Glutamatergic neuron (in vitro differentiated cells): ENCODE measurements around the gene CARD8. TPM values are rescaled to one million over a fixed set of nuclear protein-coding genes. Genes with fewer than 3 reads are reported as not detected.
"Not testable (repeated sequence)": the region's sequence is repeated elsewhere in the genome, so short reads cannot be mapped to it uniquely, and the experiment has no call there.

Experiments
- DNase-seq: peaks from one replicate; pipeline ENCODE4 v3.0.0; 2022
- H3K27ac Mint-ChIP-seq: one replicate; pipeline ENCODE4 v1.8.0; 2020; ENCODE audit warnings: mild to moderate bottlenecking, mixed read lengths, inconsistent platforms; ENCODE audit not compliant: unreplicated experiment
- H3K27me3 Mint-ChIP-seq: one replicate; pipeline ENCODE4 v1.8.0; 2020; ENCODE audit warnings: mild to moderate bottlenecking, moderate library complexity, mixed read lengths, inconsistent platforms; ENCODE audit not compliant: unreplicated experiment
- H3K36me3 Mint-ChIP-seq: one replicate; pipeline ENCODE4 v1.8.0; 2020; ENCODE audit warnings: mild to moderate bottlenecking, mixed read lengths, inconsistent platforms; ENCODE audit not compliant: unreplicated experiment
- H3K4me1 Mint-ChIP-seq: one replicate; pipeline ENCODE4 v1.8.0; 2020; ENCODE audit warnings: mild to moderate bottlenecking, low read depth, mixed read lengths, inconsistent platforms; ENCODE audit not compliant: unreplicated experiment
- H3K4me3 Mint-ChIP-seq: one replicate; pipeline ENCODE4 v1.8.0; 2020; ENCODE audit warnings: mild to moderate bottlenecking, mixed read lengths, inconsistent platforms; ENCODE audit not compliant: unreplicated experiment
- H3K9me3 Mint-ChIP-seq: one replicate; pipeline ENCODE4 v1.8.0; 2020; ENCODE audit warnings: mild to moderate bottlenecking, moderate library complexity, mixed read lengths, inconsistent platforms; ENCODE audit not compliant: unreplicated experiment
- CTCF ChIP-seq: fragments of 200-600 bp; sonication (generic); IDR thresholded peaks from one replicate; pipeline ENCODE4 v1.5.0; 2021; ENCODE audit not compliant: partially characterized antibody, unreplicated experiment
- total RNA-seq: library from RNA; stranded (reverse); fragmentation: NEBNext Ultra II Directional; extraction: Animal tissue kit (Norgen Biotek cat#: 25700); gene quantifications from one replicate; pipeline ENCODE4 v1.2.1, GENCODE V29; 2021; ENCODE audit not compliant: unreplicated experiment

The CARD8 gene
- total RNA-seq, 1 donor from 2014 or later: 41.9 TPM

- Mint-ChIP-seq H3K27ac (peak overlapping the region; percentile 98), H3K4me1 (peaks cover 2% of the 10 kb centered on the region), H3K9me3 (peaks cover 7% of the 10 kb centered on the region), H3K27me3 (peaks cover 9% of the 10 kb centered on the region), H3K36me3 (no peaks in the 10 kb centered on the region), H3K4me3 (peak overlapping the region; percentile 98)
- peak; percentile 5 for TF ChIP-seq CTCF
- DNase-seq: peak; percentile 59
These were observed 15.9 kb upstream of the CARD8 start for GRCh38 chr19:48271531-48272151.

- not testable (repeated sequence) for H3K4me1 Mint-ChIP-seq, H3K36me3 Mint-ChIP-seq, H3K27me3 Mint-ChIP-seq, H3K27ac Mint-ChIP-seq, DNase-seq, H3K9me3 Mint-ChIP-seq
- peak overlapping the region; percentile 38 for H3K4me3 Mint-ChIP-seq
These were observed 13.9 kb upstream of the CARD8 start for GRCh38 chr19:48269617-48270026.

GRCh38 chr19:48265326-48265725 lies 9.6 kb upstream of the CARD8 start:
- not testable (repeated sequence) for H3K4me1 Mint-ChIP-seq, H3K27ac Mint-ChIP-seq, H3K27me3 Mint-ChIP-seq, H3K9me3 Mint-ChIP-seq, H3K4me3 Mint-ChIP-seq, H3K36me3 Mint-ChIP-seq
- DNase-seq: peak; percentile 34

GRCh38 chr19:48260359-48260714 lies 4.6 kb upstream of the CARD8 start:
- not testable (repeated sequence) for H3K4me1 Mint-ChIP-seq, H3K9me3 Mint-ChIP-seq, H3K36me3 Mint-ChIP-seq, H3K27ac Mint-ChIP-seq, H3K4me3 Mint-ChIP-seq, H3K27me3 Mint-ChIP-seq, DNase-seq
- peak; percentile 24 for TF ChIP-seq CTCF

GRCh38 chr19:48258992-48259391 lies 3.3 kb upstream of the CARD8 start:
- H3K36me3 Mint-ChIP-seq, H3K4me1 Mint-ChIP-seq, H3K27me3 Mint-ChIP-seq, H3K4me3 Mint-ChIP-seq, H3K9me3 Mint-ChIP-seq, H3K27ac Mint-ChIP-seq, DNase-seq: not testable (repeated sequence)

- H3K27me3 Mint-ChIP-seq: peaks cover 3% of the 10 kb centered on the region
- peaks cover 6% of the 10 kb centered on the region for H3K4me1 Mint-ChIP-seq
- DNase-seq: no peak
- no peaks in the 10 kb centered on the region for H3K9me3 Mint-ChIP-seq
- no peak overlapping the region for H3K27ac Mint-ChIP-seq
- no peak overlapping the region for H3K4me3 Mint-ChIP-seq
- no peak for TF ChIP-seq CTCF
- H3K36me3 Mint-ChIP-seq: no peaks in the 10 kb centered on the region
These were observed 2.6 kb upstream of the CARD8 start for GRCh38 chr19:48258350-48258749.
